NCI-H446 (cell line): ENCODE data around the gene ELOVL6.
"Not testable (repeated sequence)": the region's sequence is repeated elsewhere in the genome, so short reads cannot be mapped to it uniquely, and the experiment has no call there.

ENCODE experiments used
- DNase-seq, 2 experiments: peaks; one replicate each; lab custom pipeline; 2025; lab: John Stamatoyannopoulos, UW

The ELOVL6 gene

DNA sequence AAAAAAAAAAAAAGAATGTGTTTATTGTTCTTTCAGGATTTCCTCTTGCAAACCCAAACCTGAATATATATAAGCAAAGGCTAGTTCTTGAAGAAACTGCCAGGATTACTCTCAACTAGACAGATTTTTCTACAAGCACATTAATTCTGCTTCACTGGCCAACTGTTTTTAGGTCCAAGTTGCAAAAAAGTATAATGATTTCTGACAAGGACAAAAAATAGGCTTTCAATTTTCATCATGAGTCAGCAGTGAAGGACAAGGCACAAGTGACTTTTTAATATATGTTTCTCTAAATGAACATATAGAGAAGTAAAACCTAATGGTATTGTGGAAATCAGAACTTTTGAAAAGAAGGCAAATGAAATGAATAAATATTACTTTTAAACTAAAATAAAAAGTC, 73.7 kb downstream of the ELOVL6 start:
- peak; percentile 28 to 30 for DNase-seq

GRCh38 chr4:110122201-110122600, 76.2 kb downstream of the ELOVL6 start:
- no peak for DNase-seq

GRCh38 chr4:110120506-110120905, 77.9 kb downstream of the ELOVL6 start:
- no peak for DNase-seq

- DNase-seq, result no peak
Observed at GRCh38 chr4:110119880-110120279, 78.5 kb downstream of the ELOVL6 start.

- no peak for DNase-seq
Observed at GRCh38 chr4:110119337-110119736, 79.1 kb downstream of the ELOVL6 start.

DNA sequence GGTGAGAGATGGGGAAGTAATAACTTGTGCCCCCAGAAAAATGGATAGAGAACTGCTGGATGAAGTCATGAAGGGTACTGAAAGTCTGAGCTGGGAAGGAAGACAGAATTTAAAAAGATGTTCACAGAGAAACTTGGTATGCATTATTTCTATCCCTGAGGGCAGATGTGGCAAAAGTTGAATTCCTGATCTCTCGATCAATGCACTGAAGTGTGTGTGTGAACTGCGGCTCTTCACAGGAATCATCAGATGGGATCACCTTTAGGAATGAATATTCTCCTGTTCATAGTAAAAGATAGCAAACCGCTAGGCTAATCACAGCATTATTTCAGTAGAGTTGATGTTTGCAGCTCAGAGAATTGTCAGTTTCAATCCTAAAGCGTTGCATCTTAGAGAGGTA, 86.4 kb downstream of the ELOVL6 start:
- DNase-seq, result no peak

- no peak for DNase-seq
Observed at GRCh38 chr4:110109455-110109854, 89.0 kb downstream of the ELOVL6 start.

- DNase-seq, result no peak
Observed at GRCh38 chr4:110108960-110109359, 89.5 kb downstream of the ELOVL6 start.

GRCh38 chr4:110108422-110108821, 90.0 kb downstream of the ELOVL6 start:
- DNase-seq, result no peak

GRCh38 chr4:110107866-110108265, 90.5 kb downstream of the ELOVL6 start:
- no peak for DNase-seq

- no peak for DNase-seq
Observed at GRCh38 chr4:110106931-110107296, 91.5 kb downstream of the ELOVL6 start.

DNA sequence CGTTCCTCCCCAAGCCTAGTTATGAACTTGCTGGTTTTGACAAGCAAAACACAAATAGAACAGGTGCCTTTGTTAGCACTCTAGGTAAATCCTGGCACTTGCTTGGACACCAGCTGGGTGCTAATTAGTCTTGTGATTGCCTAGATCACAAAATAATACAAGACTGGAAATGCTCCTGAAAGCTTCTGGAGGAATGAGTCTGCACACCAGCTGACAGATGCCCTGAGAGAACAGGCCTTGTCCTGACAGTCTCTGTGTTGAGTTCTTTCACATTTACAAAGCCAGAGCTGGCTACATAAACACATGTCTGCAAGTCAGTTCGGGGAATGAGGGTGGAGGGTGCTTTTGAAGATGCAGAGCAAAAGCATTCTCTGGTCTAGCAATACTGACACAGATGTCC, 93.8 kb downstream of the ELOVL6 start:
- DNase-seq, result peak in 1 of 2 experiments; percentile 8

- no peak for DNase-seq
Observed at GRCh38 chr4:110099638-110100037, 98.8 kb downstream of the ELOVL6 start.

GRCh38 chr4:110096405-110096804, 102.0 kb downstream of the ELOVL6 start:
- no peak for DNase-seq

GRCh38 chr4:110092646-110093045, 105.8 kb downstream of the ELOVL6 start:
- no peak for DNase-seq

DNA sequence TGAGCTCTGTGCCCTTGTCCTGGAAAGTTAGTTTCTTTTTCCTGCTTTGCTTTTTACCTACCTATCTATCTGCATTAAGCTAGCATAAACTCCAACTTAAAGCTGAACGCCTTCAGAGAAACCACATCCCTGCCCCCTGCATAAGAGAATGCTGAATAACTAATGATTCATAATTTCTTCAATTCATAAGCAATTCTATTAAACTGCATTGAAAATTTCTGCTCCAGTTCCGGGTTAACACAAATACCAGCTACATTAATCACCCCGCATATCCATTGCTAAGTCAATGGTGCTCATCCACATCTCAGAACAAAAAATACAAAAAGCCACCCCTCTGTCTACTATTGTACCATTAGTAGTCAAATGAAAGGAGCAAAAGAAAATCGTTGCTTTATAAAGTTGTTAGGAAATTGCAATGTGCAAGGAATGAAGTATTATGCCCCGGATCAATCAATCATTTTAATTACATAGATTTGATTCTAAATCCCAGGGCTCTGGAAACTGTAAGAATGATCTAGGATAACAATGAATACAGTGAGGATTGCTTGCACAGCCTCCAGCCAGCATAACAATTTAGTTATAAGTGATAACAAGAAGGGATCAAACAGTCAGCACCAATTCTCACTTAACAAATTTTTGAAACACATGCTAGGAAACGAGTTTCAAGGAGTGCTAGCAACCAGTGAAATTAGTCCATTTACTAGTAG, 106.8 kb downstream of the ELOVL6 start:
- DNase-seq, result no peak

DNA sequence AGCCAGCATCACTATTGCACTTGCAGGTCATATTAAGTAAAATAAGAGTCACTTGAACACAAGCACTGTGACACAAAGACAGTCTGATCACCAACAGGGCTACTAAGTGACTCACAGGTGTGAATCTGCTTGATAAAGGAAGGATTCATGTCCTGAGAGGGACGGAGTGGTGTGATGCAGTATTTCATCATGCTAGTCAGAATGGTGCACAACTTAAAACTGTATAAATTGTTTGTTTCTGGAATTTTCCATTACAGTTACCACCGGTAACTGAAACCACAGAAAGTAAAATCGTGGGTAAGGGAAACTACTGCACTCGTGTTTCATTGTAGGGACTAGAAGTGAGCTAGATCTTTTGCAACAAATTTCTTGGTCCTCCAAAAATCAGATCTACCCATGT, 109.7 kb downstream of the ELOVL6 start:
- DNase-seq, result no peak

DNA sequence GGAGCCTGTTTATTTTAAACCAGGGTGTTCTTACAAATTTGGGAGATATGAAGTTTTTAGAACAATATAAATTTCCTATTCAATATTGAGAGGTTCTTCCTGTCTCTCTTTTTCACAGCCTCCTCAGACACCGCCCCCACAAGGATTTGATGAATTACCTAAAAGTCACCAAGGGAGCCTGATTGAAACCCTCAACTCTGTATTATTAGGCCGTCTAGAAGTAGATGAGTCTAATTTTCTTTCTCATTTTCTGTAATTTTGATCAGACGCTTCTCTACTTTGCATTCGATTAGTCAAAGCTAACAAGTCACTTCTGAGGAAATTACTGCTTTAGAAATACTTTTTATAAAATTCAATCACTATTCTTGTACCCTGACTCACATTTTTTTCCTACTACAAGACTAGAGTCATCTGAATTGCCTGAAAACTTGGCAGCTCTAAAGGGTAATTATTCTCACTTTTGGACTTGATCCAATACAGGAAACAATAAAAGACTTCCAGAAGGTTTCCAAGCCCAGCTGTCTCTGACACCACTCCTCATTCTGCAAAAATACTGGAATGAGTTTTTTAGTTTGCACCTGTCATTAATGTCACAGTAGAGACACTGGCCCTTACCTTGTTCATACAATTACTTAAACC, 111.2 kb downstream of the ELOVL6 start:
- DNase-seq, result peak; percentile 31 to 82

GRCh38 chr4:110085131-110085530, 113.3 kb downstream of the ELOVL6 start:
- DNase-seq, result no peak

GRCh38 chr4:110084154-110084553, 114.3 kb downstream of the ELOVL6 start:
- no peak for DNase-seq

DNA sequence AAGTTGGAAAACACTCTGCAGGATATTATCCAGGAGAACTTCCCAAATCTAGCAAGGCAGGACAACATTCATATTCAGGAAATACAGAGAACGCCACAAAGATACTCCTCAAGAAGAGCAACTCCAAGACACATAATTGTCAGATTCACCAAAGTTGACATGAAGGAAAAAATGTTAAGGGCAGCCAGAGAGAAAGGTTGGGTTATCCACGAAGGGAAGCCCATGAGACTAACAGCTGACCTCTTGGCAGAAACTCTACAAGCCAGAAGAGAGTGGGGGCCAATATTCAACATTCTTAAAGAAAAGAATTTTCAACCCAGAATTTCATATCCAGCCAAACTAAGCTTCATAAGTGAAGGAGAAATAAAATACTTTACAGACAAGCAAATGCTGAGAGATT, 120.3 kb downstream of the ELOVL6 start:
- not testable (repeated sequence) for DNase-seq

- DNase-seq, result not testable (repeated sequence)
Observed at GRCh38 chr4:110076828-110077227, 121.6 kb downstream of the ELOVL6 start.

- no peak for DNase-seq
Observed at GRCh38 chr4:110075891-110076290, 122.5 kb downstream of the ELOVL6 start.
